Fibroblast of lung (primary cell): Measurements from ENCODE around the gene FCHSD1. TPM values are rescaled to one million over a fixed set of nuclear protein-coding genes. Genes with fewer than 3 reads are reported as not detected.

ENCODE experiments used
- DNase-seq, 2 donors: peaks; one replicate each; pipeline versions ENCODE4 v3.0.0 to v3.0.0-alpha.2; 2010; ENCODE audit warnings: low read depth in 2 of 2
- H2AFZ ChIP-seq: 2 replicates; pipeline ENCODE4 v1.5.1; 2012; ENCODE audit warnings: low read length, control low read depth, inconsistent platforms
- H3K27ac ChIP-seq: 2 replicates; pipeline ENCODE4 v1.5.1; 2011; ENCODE audit warnings: low read length, control low read depth; ENCODE audit not compliant: insufficient read depth
- H3K27me3 ChIP-seq: 2 replicates; pipeline ENCODE4 v1.5.1; 2011; ENCODE audit warnings: mild to moderate bottlenecking, low read length; ENCODE audit not compliant: control insufficient read depth, insufficient read depth
- H3K36me3 ChIP-seq: 2 replicates; pipeline ENCODE4 v1.5.1; 2011; ENCODE audit warnings: low read length; ENCODE audit not compliant: control insufficient read depth, insufficient read depth
- H3K4me1 ChIP-seq: 2 replicates; pipeline ENCODE4 v1.5.1; 2011; ENCODE audit warnings: low read length; ENCODE audit not compliant: control insufficient read depth, insufficient read depth; ENCODE audit errors: extremely low read depth
- H3K4me2 ChIP-seq: 2 replicates; pipeline ENCODE4 v1.5.1; 2011; ENCODE audit warnings: low read length, control low read depth; ENCODE audit not compliant: insufficient read depth; ENCODE audit errors: extremely low read depth
- H3K4me3 ChIP-seq, 4 experiments: fragments of 200-600 bp in 1 of 4; sonication (generic) in 1 of 4; replicated peaks in 1 of 4; 2 replicates each; pipeline ENCODE4 v1.5.1; 2011 to 2016; ENCODE audit warnings: low read length in 4 of 4, low read depth in 3 of 4, mild to moderate bottlenecking in 3 of 4, control low read depth in 2 of 4, inconsistent platforms in 1 of 4, mixed read lengths in 1 of 4; ENCODE audit not compliant: insufficient read depth in 1 of 4; ENCODE audit errors: control extremely low read depth in 1 of 4
- H3K79me2 ChIP-seq: 2 replicates; pipeline ENCODE4 v1.5.1; 2012; ENCODE audit warnings: mild to moderate bottlenecking, low read length, inconsistent platforms; ENCODE audit not compliant: control insufficient read depth, insufficient read depth
- H3K9ac ChIP-seq: 2 replicates; pipeline ENCODE4 v1.5.1; 2011; ENCODE audit warnings: mild to moderate bottlenecking, low read length, control low read depth; ENCODE audit not compliant: insufficient read depth
- H3K9me3 ChIP-seq: 2 replicates; pipeline ENCODE4 v1.5.1; 2012; ENCODE audit warnings: low read depth, low read length; ENCODE audit not compliant: control insufficient read depth, insufficient read depth
- H4K20me1 ChIP-seq: 2 replicates; pipeline ENCODE4 v1.5.1; 2011; ENCODE audit warnings: low read length; ENCODE audit not compliant: control insufficient read depth, insufficient read depth; ENCODE audit errors: extremely low read depth
- CTCF ChIP-seq, 2 donors: IDR thresholded peaks in 1 of 2; conservative IDR thresholded peaks in 1 of 2; 1 replicate in 1 of 2; 2 replicates in 1 of 2; pipeline ENCODE4 v1.5.1; 2011 to 2012; ENCODE audit warnings: low read length in 2 of 2, control low read depth in 1 of 2, inconsistent platforms in 1 of 2, low read depth in 1 of 2, mild to moderate bottlenecking in 1 of 2
- EZH2 ChIP-seq: IDR thresholded peaks from 2 replicates; pipeline ENCODE4 v1.5.1; 2012; ENCODE audit warnings: low read length, control low read depth, mild to moderate bottlenecking; ENCODE audit errors: missing control alignments
- polyA plus RNA-seq, 2 donors: library from polyadenylated mRNA; depleted of rRNA in 1 of 2; stranded (reverse) in 1 of 2; unstranded in 1 of 2; fragments of >200 nt; gene quantifications; 2 replicates each; pipeline ENCODE4 v1.2.1, GENCODE V29; 2011 to 2012; ENCODE audit warnings: missing spikeins in 1 of 2
- total RNA-seq: library from RNA; depleted of rRNA; stranded (reverse); fragments of >200 nt; gene quantifications from 2 replicates; pipeline ENCODE4 v1.2.1, GENCODE V29; 2014

FCHSD1 gene
- total and polyA plus RNA-seq, 2 donors (not counting 1 experiment from before 2014, with no cell fraction given), result 19.1 to 25.6 TPM

GRCh38 chr5:141686648-141687416, 35.6 kb upstream of the FCHSD1 start:
- Histone ChIP-seq H3K27me3 (peaks cover 26% of the 10 kb centered on the region), H3K4me3 (no peak overlapping the region), H3K79me2 (no peaks in the 10 kb centered on the region), H3K36me3 (no peaks in the 10 kb centered on the region), H3K4me2 (no peak overlapping the region), H4K20me1 (no peaks in the 10 kb centered on the region), H3K9me3 (no peaks in the 10 kb centered on the region), H3K27ac (no peak overlapping the region), H3K4me1 (peaks cover 3% of the 10 kb centered on the region), H3K9ac (no peak overlapping the region), H2AFZ (no peak overlapping the region)
- TF ChIP-seq CTCF (conservative IDR thresholded peaks at IDR 0.05 in 1 of 2, IDR thresholded peaks at IDR 0.05 in 1 of 2; ENCODE audit: low read depth in 1 of 2, low read length in 2 of 2) (no peak), EZH2 (no peak)
- DNase-seq, result no peak

- no peaks in the 10 kb centered on the region for H3K79me2 ChIP-seq
- H3K27me3 ChIP-seq, result peaks cover 18% of the 10 kb centered on the region
- H3K9ac ChIP-seq, result no peak overlapping the region
- no peaks in the 10 kb centered on the region for H4K20me1 ChIP-seq
- H2AFZ ChIP-seq, result no peak overlapping the region
- TF ChIP-seq EZH2 (no peak), CTCF (conservative IDR thresholded peaks at IDR 0.05 in 1 of 2, IDR thresholded peaks at IDR 0.05 in 1 of 2; ENCODE audit: low read depth in 1 of 2, low read length in 2 of 2) (no peak)
- no peaks in the 10 kb centered on the region for H3K9me3 ChIP-seq
- no peak overlapping the region for H3K4me3 ChIP-seq
- DNase-seq, result no peak
- no peak overlapping the region for H3K27ac ChIP-seq
- no peak overlapping the region for H3K4me2 ChIP-seq
- no peaks in the 10 kb centered on the region for H3K36me3 ChIP-seq
- peaks cover 13% of the 10 kb centered on the region for H3K4me1 ChIP-seq
These were observed 34.4 kb upstream of the FCHSD1 start for GRCh38 chr5:141685591-141685990.

- Histone ChIP-seq H3K4me2 (no peak overlapping the region), H3K9ac (no peak overlapping the region), H3K36me3 (peaks cover 2% of the 10 kb centered on the region), H3K27me3 (peaks cover 3% of the 10 kb centered on the region), H3K79me2 (no peaks in the 10 kb centered on the region), H2AFZ (no peak overlapping the region), H3K4me1 (peaks cover 15% of the 10 kb centered on the region), H3K4me3 (no peak overlapping the region), H3K9me3 (no peaks in the 10 kb centered on the region), H4K20me1 (no peaks in the 10 kb centered on the region), H3K27ac (no peak overlapping the region)
- no peak for DNase-seq
- TF ChIP-seq EZH2, result no peak
- no peak for TF ChIP-seq CTCF (conservative IDR thresholded peaks at IDR 0.05 in 1 of 2, IDR thresholded peaks at IDR 0.05 in 1 of 2; ENCODE audit: low read depth in 1 of 2, low read length in 2 of 2)
These were observed 32.5 kb upstream of the FCHSD1 start for GRCh38 chr5:141683596-141684141.
